Liver (tissue), 9 donors: ENCODE results near the gene JPH3. TPM values are rescaled to one million over a fixed set of nuclear protein-coding genes. Genes with fewer than 3 reads are reported as not detected.
"Not testable (repeated sequence)": the region's sequence is repeated elsewhere in the genome, so short reads cannot be mapped to it uniquely, and the experiment has no call there.

Source experiments
- DNase-seq: peaks from one replicate; pipeline ENCODE4 v3.0.0-alpha.2; 2017; ENCODE audit warnings: low spot score
- H3K27ac ChIP-seq, 2 donors: one replicate each; pipeline ENCODE4 v1.7.0; 2013; ENCODE audit warnings: inconsistent platforms in 2 of 2, low read length in 2 of 2, control low read depth in 1 of 2, low read depth in 1 of 2, mild to moderate bottlenecking in 1 of 2
- H3K27me3 ChIP-seq, 4 donors: one replicate each; pipeline versions ENCODE4 v1.6.1 to v1.7.0; 2013; ENCODE audit warnings: low read length in 3 of 4, inconsistent platforms in 1 of 4, mild to moderate bottlenecking in 1 of 4, moderate library complexity in 1 of 4; ENCODE audit not compliant: control insufficient read depth in 4 of 4, insufficient read depth in 4 of 4
- H3K36me3 ChIP-seq, 4 donors: one replicate each; pipeline versions ENCODE4 v1.6.1 to v1.7.0; 2013; ENCODE audit warnings: low read length in 3 of 4, mild to moderate bottlenecking in 3 of 4, low read depth in 1 of 4, moderate library complexity in 1 of 4; ENCODE audit not compliant: control insufficient read depth in 4 of 4, insufficient read depth in 3 of 4
- H3K4me1 ChIP-seq, 4 donors: one replicate each; pipeline versions ENCODE4 v1.6.1 to v1.7.0; 2013; ENCODE audit warnings: low read length in 3 of 4, mild to moderate bottlenecking in 3 of 4, moderate library complexity in 1 of 4; ENCODE audit not compliant: control insufficient read depth in 4 of 4, insufficient read depth in 4 of 4
- H3K4me3 ChIP-seq, 3 donors: one replicate each; pipeline versions ENCODE4 v1.6.1 to v1.7.0; 2013; ENCODE audit warnings: low read length in 3 of 3, control low read depth in 1 of 3, low read depth in 1 of 3, mild to moderate bottlenecking in 1 of 3
- H3K9ac ChIP-seq, 2 donors: one replicate each; pipeline ENCODE4 v1.7.0; 2013; ENCODE audit warnings: low read length in 2 of 2, mild to moderate bottlenecking in 2 of 2, moderate library complexity in 2 of 2, control low read depth in 1 of 2, low read depth in 1 of 2
- H3K9me3 ChIP-seq, 4 donors: one replicate each; pipeline versions ENCODE4 v1.6.1 to v1.7.0; 2013; ENCODE audit warnings: low read length in 3 of 4; ENCODE audit not compliant: control insufficient read depth in 4 of 4
- EGR1 ChIP-seq, 2 donors: IDR thresholded peaks; 2 replicates each; pipeline ENCODE4 v1.6.1; 2016 to 2018; ENCODE audit warnings: antibody characterized with exemption in 2 of 2, low read depth in 2 of 2
- FOXA1 ChIP-seq: IDR thresholded peaks from 2 replicates; pipeline ENCODE4 v1.6.1; 2016; ENCODE audit warnings: antibody characterized with exemption
- GABPA ChIP-seq, 2 donors: IDR thresholded peaks in 1 of 2; conservative IDR thresholded peaks in 1 of 2; 2 replicates each; pipeline ENCODE4 v1.6.1; 2016; ENCODE audit warnings: antibody characterized with exemption in 2 of 2, mild to moderate bottlenecking in 1 of 2, moderate library complexity in 1 of 2
- HNF4A ChIP-seq, 2 donors: conservative IDR thresholded peaks; 2 replicates each; pipeline ENCODE4 v1.6.1; 2016; ENCODE audit warnings: antibody characterized with exemption in 2 of 2, mild to moderate bottlenecking in 2 of 2
- HNF4G ChIP-seq: IDR thresholded peaks from 2 replicates; pipeline ENCODE4 v1.6.1; 2016; ENCODE audit warnings: antibody characterized with exemption
- JUND ChIP-seq, 2 donors: IDR thresholded peaks; 2 replicates each; pipeline ENCODE4 v1.6.1; 2016; ENCODE audit warnings: antibody characterized with exemption in 2 of 2
- NR2F2 ChIP-seq: IDR thresholded peaks from 2 replicates; pipeline ENCODE4 v1.6.1; 2016; ENCODE audit warnings: antibody characterized with exemption
- RAD21 ChIP-seq, 2 donors: IDR thresholded peaks; 2 replicates each; pipeline ENCODE4 v1.6.1; 2016; ENCODE audit warnings: antibody characterized with exemption in 2 of 2, mild to moderate bottlenecking in 2 of 2
- RXRA ChIP-seq, 2 donors: IDR thresholded peaks; 2 replicates each; pipeline ENCODE4 v1.6.1; 2017 to 2018; ENCODE audit warnings: antibody characterized with exemption in 2 of 2, mild to moderate bottlenecking in 1 of 2
- SP1 ChIP-seq: IDR thresholded peaks from 2 replicates; pipeline ENCODE4 v1.6.1; 2018; ENCODE audit warnings: antibody characterized with exemption, mild to moderate bottlenecking
- TAF1 ChIP-seq: conservative IDR thresholded peaks from 2 replicates; pipeline ENCODE4 v1.6.1; 2016; ENCODE audit warnings: antibody characterized with exemption, mild to moderate bottlenecking
- YY1 ChIP-seq: IDR thresholded peaks from 2 replicates; pipeline ENCODE4 v1.6.1; 2016; ENCODE audit warnings: antibody characterized with exemption, mild to moderate bottlenecking
- WGBS: extraction: QIAGEN DNeasy Blood & Tissue Kit; methylation state at CpG from one replicate; pipeline ENCODE4 v1.1.7; 2013; 5-methylcytosine and 5-hydroxymethylcytosine counted together
- polyA plus RNA-seq, 2 donors: library from polyadenylated mRNA; stranded (reverse) in 1 of 2; unstranded in 1 of 2; fragments of 200-250 nt in 1 of 2; fragments of >200 nt in 1 of 2; fragmentation: Nextera tagmentation in 1 of 2; extraction: Ambion mirVana in 1 of 2; gene quantifications; one replicate each; pipeline versions ENCODE4 v1.2.1 to v1.2.3, GENCODE V29; 2013 to 2015
- total RNA-seq, 2 donors: library from RNA; depleted of rRNA; stranded (reverse); fragments of >200 nt; gene quantifications; one replicate each; pipeline ENCODE4 v1.2.3, GENCODE V29; 2014
- TF ChIP-seq, protein P1 (sequence below): IDR thresholded peaks from 2 replicates; pipeline ENCODE4 v1.6.1; 2016; ENCODE audit warnings: antibody characterized with exemption
- TF ChIP-seq, protein P2 (sequence below): IDR thresholded peaks from 2 replicates; pipeline ENCODE4 v1.6.1; 2016; ENCODE audit warnings: antibody characterized with exemption
- TF ChIP-seq, protein P3 (sequence below): IDR thresholded peaks from 2 replicates; pipeline ENCODE4 v1.6.1; 2016; ENCODE audit warnings: antibody characterized with exemption
- TF ChIP-seq, protein P4 (sequence below): IDR thresholded peaks from 2 replicates; pipeline ENCODE4 v1.6.1; 2016; ENCODE audit warnings: antibody characterized with exemption, mild to moderate bottlenecking
- TF ChIP-seq, protein P5 (sequence below): fragments of 150-350 bp; IDR thresholded peaks from 2 replicates; pipeline ENCODE4 v1.5.1; 2017; ENCODE audit warnings: improper control_type of control experiment, low read depth, low read length; ENCODE audit not compliant: missing input control
- donor health status: healthy.
- donor health status: healthy.
- donor health status: healthy.
- donor health status: healthy.
- donor health status: healthy.

Gene JPH3
- total and polyA plus RNA-seq, 4 donors: under 0.01 to 0.09 (median 0.04) TPM

DNA sequence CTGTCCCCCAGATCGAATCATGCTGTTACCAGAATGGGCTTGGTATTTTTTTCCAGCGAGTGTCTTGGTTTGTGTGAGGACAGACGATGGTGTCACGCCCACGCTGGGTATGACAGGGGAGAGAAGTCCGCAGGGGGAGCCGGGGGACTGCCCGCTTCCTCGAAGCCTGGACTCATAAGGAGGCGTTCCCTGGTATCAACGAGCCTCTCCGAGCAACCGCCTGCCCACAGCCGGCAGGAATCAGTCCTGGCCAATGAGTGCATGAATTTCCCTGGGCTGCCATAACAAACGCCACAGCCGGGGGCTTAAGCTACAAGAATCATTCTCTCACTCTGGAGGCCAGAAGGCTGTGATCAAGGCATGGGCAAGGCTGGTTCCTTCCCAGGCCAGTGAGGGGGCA lies 26.1 kb upstream of the JPH3 start (continued):
- TF ChIP-seq, protein P1, sequence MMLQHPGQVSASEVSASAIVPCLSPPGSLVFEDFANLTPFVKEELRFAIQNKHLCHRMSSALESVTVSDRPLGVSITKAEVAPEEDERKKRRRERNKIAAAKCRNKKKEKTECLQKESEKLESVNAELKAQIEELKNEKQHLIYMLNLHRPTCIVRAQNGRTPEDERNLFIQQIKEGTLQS: no peak
- TF ChIP-seq RXRA (IDR thresholded peaks at IDR 0.05): no peak
- TF ChIP-seq, protein P2, sequence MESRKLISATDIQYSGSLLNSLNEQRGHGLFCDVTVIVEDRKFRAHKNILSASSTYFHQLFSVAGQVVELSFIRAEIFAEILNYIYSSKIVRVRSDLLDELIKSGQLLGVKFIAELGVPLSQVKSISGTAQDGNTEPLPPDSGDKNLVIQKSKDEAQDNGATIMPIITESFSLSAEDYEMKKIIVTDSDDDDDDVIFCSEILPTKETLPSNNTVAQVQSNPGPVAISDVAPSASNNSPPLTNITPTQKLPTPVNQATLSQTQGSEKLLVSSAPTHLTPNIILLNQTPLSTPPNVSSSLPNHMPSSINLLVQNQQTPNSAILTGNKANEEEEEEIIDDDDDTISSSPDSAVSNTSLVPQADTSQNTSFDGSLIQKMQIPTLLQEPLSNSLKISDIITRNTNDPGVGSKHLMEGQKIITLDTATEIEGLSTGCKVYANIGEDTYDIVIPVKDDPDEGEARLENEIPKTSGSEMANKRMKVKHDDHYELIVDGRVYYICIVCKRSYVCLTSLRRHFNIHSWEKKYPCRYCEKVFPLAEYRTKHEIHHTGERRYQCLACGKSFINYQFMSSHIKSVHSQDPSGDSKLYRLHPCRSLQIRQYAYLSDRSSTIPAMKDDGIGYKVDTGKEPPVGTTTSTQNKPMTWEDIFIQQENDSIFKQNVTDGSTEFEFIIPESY: no peak
- TF ChIP-seq HNF4G: no peak

DNA sequence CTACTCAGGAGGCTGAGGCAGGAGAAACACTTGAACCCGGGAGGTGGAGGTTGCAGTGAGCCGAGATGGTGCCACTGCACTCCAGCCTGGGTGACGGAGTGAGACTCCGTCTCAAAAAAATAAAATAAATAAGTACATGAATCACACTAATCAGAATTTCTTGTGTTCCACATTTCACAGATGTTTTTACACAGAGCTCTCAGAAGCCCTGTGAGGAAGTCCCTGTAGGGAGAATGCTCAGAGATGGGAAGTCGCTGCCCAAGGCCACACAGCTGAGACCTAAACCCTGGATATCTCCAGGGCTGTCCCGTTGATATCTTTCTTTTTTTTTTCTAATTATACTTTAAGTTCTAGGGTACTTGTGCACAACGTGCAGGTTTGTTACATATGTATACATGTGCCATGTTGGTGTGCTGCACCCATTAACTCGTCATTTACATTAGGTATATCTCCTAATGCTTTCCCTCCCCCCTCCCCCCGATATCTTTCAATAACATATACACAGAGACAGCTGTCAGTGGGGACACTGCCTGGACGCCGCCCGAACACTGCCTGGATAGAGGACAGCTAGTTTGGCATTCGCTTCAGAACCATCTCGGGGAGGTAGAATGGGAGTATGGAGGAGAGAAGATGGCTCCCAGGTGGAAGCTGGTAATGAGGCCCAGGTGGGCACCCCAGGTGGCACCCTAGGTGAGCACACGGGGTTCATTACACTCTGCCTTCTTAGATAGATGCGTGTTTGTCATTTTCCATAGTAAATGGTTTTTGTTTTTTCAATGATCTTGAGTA lies 24.0 kb upstream of the JPH3 start:
- H3K9ac ChIP-seq: not testable (repeated sequence)

DNA sequence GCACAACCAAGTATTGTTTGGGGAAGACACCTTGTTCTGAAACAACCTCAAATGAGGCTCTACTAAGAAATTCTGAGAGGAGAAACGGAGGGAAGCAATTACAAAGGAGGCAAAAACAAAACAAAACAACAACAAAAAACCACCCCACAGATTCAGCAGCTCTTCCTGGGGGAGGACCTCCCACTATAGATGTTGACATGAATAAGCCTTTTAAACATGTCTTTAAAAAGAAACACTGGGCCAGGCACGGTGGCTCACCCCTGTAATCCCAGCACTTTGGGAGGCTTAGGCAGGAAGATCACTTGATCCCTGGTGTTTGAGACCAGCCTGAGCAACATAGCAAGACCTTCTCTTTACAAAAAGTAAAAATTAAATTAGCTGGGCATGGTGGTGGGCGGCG lies 22.6 kb upstream of the JPH3 start:
- no peak overlapping the region for H3K4me3 ChIP-seq
- H3K9me3 ChIP-seq: no peaks in the 10 kb centered on the region
- H3K36me3 ChIP-seq: no peaks in the 10 kb centered on the region
- WGBS: 85% methylated on average over 4 of the region's 4 CpGs
- H3K27me3 ChIP-seq: no peaks in the 10 kb centered on the region
- peaks cover 0 to 5% (median 1%) of the 10 kb centered on the region in 4 donors for H3K4me1 ChIP-seq
- DNase-seq: no peak
- TF ChIP-seq NR2F2: no peak
- TF ChIP-seq SP1: no peak
- no peak for TF ChIP-seq GABPA (IDR thresholded peaks at IDR 0.05 in 1 of 2, conservative IDR thresholded peaks at IDR 0.05 in 1 of 2)
- TF ChIP-seq JUND (IDR thresholded peaks at IDR 0.05): no peak
- TF ChIP-seq YY1: no peak
- TF ChIP-seq, protein P3, sequence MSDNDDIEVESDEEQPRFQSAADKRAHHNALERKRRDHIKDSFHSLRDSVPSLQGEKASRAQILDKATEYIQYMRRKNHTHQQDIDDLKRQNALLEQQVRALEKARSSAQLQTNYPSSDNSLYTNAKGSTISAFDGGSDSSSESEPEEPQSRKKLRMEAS: no peak
- no peak for TF ChIP-seq FOXA1
- no peak for TF ChIP-seq RAD21 (IDR thresholded peaks at IDR 0.05)
- TF ChIP-seq TAF1: no peak
- no peak overlapping the region for H3K27ac ChIP-seq
- no peak overlapping the region for H3K9ac ChIP-seq

More for the DNA sequence above, 24.0 kb upstream of the JPH3 start:
- not testable (repeated sequence) for H3K4me3 ChIP-seq, DNase-seq, H3K27me3 ChIP-seq, H3K9me3 ChIP-seq, H3K4me1 ChIP-seq, H3K36me3 ChIP-seq, H3K27ac ChIP-seq
- 90% methylated on average over 16 of the region's 16 CpGs for WGBS

DNA sequence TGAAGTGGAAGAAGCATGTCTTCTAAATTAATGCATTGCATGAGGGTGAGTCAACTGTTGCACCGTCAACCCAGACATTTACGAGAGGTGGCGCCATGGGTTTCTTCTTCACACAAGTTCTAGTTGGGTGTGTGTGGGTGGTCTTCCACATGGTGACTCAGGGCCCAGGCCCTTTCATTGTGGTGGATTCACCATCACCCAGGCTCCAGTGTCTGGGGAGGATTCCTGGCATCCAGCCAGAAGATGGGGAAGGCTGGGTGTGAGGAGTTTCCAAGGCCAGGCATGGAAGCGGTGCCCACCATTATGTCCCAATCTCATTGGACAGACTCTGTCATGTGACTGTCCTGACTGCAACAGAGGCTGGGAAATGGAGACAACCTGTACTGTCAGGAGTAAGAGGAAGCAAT lies 21.4 kb upstream of the JPH3 start:
- no peak overlapping the region for H3K4me3 ChIP-seq
- H3K27ac ChIP-seq: no peak overlapping the region
- peaks cover 0 to 5% (median 1%) of the 10 kb centered on the region in 4 donors for H3K4me1 ChIP-seq
- H3K36me3 ChIP-seq: no peaks in the 10 kb centered on the region
- no peak overlapping the region for H3K9ac ChIP-seq
- DNase-seq: no peak
- H3K9me3 ChIP-seq: no peaks in the 10 kb centered on the region
- 95% methylated on average over 4 of the region's 4 CpGs for WGBS
- H3K27me3 ChIP-seq: no peaks in the 10 kb centered on the region
- TF ChIP-seq HNF4A (conservative IDR thresholded peaks at IDR 0.05) (no peak), HNF4G (no peak), EGR1 (IDR thresholded peaks at IDR 0.05; ENCODE audit: low read depth in 2 of 2) (no peak)
- TF ChIP-seq, protein P4, sequence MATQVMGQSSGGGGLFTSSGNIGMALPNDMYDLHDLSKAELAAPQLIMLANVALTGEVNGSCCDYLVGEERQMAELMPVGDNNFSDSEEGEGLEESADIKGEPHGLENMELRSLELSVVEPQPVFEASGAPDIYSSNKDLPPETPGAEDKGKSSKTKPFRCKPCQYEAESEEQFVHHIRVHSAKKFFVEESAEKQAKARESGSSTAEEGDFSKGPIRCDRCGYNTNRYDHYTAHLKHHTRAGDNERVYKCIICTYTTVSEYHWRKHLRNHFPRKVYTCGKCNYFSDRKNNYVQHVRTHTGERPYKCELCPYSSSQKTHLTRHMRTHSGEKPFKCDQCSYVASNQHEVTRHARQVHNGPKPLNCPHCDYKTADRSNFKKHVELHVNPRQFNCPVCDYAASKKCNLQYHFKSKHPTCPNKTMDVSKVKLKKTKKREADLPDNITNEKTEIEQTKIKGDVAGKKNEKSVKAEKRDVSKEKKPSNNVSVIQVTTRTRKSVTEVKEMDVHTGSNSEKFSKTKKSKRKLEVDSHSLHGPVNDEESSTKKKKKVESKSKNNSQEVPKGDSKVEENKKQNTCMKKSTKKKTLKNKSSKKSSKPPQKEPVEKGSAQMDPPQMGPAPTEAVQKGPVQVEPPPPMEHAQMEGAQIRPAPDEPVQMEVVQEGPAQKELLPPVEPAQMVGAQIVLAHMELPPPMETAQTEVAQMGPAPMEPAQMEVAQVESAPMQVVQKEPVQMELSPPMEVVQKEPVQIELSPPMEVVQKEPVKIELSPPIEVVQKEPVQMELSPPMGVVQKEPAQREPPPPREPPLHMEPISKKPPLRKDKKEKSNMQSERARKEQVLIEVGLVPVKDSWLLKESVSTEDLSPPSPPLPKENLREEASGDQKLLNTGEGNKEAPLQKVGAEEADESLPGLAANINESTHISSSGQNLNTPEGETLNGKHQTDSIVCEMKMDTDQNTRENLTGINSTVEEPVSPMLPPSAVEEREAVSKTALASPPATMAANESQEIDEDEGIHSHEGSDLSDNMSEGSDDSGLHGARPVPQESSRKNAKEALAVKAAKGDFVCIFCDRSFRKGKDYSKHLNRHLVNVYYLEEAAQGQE: no peak
- TF ChIP-seq, protein P2: no peak
- TF ChIP-seq, protein P5, sequence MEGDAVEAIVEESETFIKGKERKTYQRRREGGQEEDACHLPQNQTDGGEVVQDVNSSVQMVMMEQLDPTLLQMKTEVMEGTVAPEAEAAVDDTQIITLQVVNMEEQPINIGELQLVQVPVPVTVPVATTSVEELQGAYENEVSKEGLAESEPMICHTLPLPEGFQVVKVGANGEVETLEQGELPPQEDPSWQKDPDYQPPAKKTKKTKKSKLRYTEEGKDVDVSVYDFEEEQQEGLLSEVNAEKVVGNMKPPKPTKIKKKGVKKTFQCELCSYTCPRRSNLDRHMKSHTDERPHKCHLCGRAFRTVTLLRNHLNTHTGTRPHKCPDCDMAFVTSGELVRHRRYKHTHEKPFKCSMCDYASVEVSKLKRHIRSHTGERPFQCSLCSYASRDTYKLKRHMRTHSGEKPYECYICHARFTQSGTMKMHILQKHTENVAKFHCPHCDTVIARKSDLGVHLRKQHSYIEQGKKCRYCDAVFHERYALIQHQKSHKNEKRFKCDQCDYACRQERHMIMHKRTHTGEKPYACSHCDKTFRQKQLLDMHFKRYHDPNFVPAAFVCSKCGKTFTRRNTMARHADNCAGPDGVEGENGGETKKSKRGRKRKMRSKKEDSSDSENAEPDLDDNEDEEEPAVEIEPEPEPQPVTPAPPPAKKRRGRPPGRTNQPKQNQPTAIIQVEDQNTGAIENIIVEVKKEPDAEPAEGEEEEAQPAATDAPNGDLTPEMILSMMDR: no peak
